GM12878 (cell line): Measurements from ENCODE around the gene GLUL. TPM values are rescaled to one million over a fixed set of nuclear protein-coding genes. Genes with fewer than 3 reads are reported as not detected.

ENCODE experiments used
- ATAC-seq: fragments of 200-7000 bp; cut with Tn5 transposase; 3 replicates; pipeline ENCODE4 v1.9.1; 2020; ENCODE audit warnings: mild to moderate bottlenecking, moderate library complexity
- BruUV-seq: library from RNA; stranded (reverse); fragments of 400-500 nt; replicated peaks from 2 replicates; lab custom pipeline; 2021; lab: Mats Ljungman, UMichigan
- CTCF ChIA-PET: fragments of 300-600 bp; sonication (Branson Sonifier 250); formaldehyde crosslinking; extraction: SDS; loops from one replicate; lab custom pipeline; 2021; ENCODE audit warnings: inconsistent platforms; lab: Yijun Ruan, JAX
- POLR2A ChIA-PET: fragments of 350-600 bp; formaldehyde crosslinking; extraction: SDS; loops from one replicate; lab custom pipeline; 2021; ENCODE audit warnings: inconsistent platforms; lab: Charles Lee
- RAD21 ChIA-PET: fragments of 300-600 bp; sonication (Branson Sonifier 250); formaldehyde crosslinking; loops from one replicate; lab custom pipeline; 2023; ENCODE audit warnings: antibody characterized with exemption; ENCODE audit not compliant: unreplicated experiment; lab: Charles Lee
- SMC1A ChIA-PET: fragments of 300-600 bp; sonication (Branson Sonifier 250); formaldehyde crosslinking; loops from one replicate; lab custom pipeline; 2023; ENCODE audit not compliant: unreplicated experiment, uncharacterized antibody; lab: Charles Lee
- DNase-seq: peaks from one replicate; pipeline ENCODE4 v3.0.0-alpha.2; 2011; ENCODE audit warnings: low read depth, low spot score
- FAIRE-seq: peaks from 3 replicates; lab custom pipeline; 2011; peaks lifted over from hg19 to GRCh38; lab: Jason Lieb, UNC
- H2AFZ ChIP-seq: 2 replicates; pipeline ENCODE4 v1.6.0; 2011; ENCODE audit warnings: low read depth, low read length, control low read depth; ENCODE audit not compliant: control insufficient read depth
- H3K27ac ChIP-seq: 2 replicates; pipeline ENCODE4 v1.5.1; 2011; ENCODE audit warnings: control low read depth; ENCODE audit not compliant: control insufficient read depth, insufficient read depth
- H3K27me3 ChIP-seq, 2 experiments: replicated peaks in 1 of 2; 2 replicates each; pipeline versions ENCODE4 v1.6.0 to v1.6.1; 2011; ENCODE audit warnings: low read length in 1 of 2; ENCODE audit not compliant: control insufficient read depth in 2 of 2, insufficient read depth in 2 of 2
- H3K36me3 ChIP-seq, 2 experiments: 2 replicates each; pipeline ENCODE4 v1.5.1; 2011; ENCODE audit warnings: low read length in 1 of 2; ENCODE audit not compliant: control insufficient read depth in 2 of 2, insufficient read depth in 2 of 2
- H3K4me1 ChIP-seq: 2 replicates; pipeline ENCODE4 v1.6.1; 2011; ENCODE audit warnings: mild to moderate bottlenecking, low read length, moderate library complexity, mixed read lengths; ENCODE audit not compliant: control insufficient read depth, insufficient read depth
- H3K4me2 ChIP-seq: 2 replicates; pipeline ENCODE4 v1.6.0; 2011; ENCODE audit warnings: control low read depth; ENCODE audit not compliant: control insufficient read depth, insufficient read depth
- H3K4me3 ChIP-seq: fragments of 200-600 bp; sonication (generic); 2 replicates; pipeline ENCODE4 v1.5.1; 2016
- H3K79me2 ChIP-seq: 2 replicates; pipeline ENCODE4 v1.6.0; 2011; ENCODE audit warnings: low read length; ENCODE audit not compliant: control insufficient read depth, insufficient read depth
- H3K9ac ChIP-seq: 2 replicates; pipeline ENCODE4 v1.8.0; 2011; ENCODE audit warnings: low read length, control low read depth, mixed read lengths; ENCODE audit not compliant: control insufficient read depth, insufficient read depth
- H3K9me3 ChIP-seq: replicated peaks from 3 replicates; pipeline ENCODE4 v1.5.1; 2011; ENCODE audit warnings: mild to moderate bottlenecking, low read length; ENCODE audit not compliant: control insufficient read depth, insufficient read depth
- H4K20me1 ChIP-seq: 2 replicates; pipeline ENCODE4 v1.6.0; 2011; ENCODE audit not compliant: control insufficient read depth, insufficient read depth
- BMI1 ChIP-seq: fragments of 450-650 bp; IDR thresholded peaks from 2 replicates; pipeline ENCODE4 v1.6.1; 2016; ENCODE audit warnings: mild to moderate bottlenecking, moderate library complexity, borderline replicate concordance
- CBX5 ChIP-seq: sonication (generic); IDR thresholded peaks from 2 replicates; pipeline ENCODE4 v1.6.1; 2016; ENCODE audit warnings: low read depth, moderate library complexity, mild to moderate bottlenecking, inconsistent platforms
- HDAC2 ChIP-seq: fragments of 200-600 bp; sonication (generic); IDR thresholded peaks from 2 replicates; pipeline ENCODE4 v1.6.1; 2017
- NBN ChIP-seq: fragments of 450-650 bp; IDR thresholded peaks from 2 replicates; pipeline ENCODE4 v1.6.1; 2016
- PBX3 ChIP-seq: IDR thresholded peaks from 2 replicates; pipeline ENCODE4 v1.6.1; 2011; ENCODE audit warnings: mild to moderate bottlenecking, low read depth, low read length, moderate library complexity; ENCODE audit not compliant: insufficient replicate concordance
- POLR2AphosphoS2 ChIP-seq: IDR thresholded peaks from 2 replicates; pipeline ENCODE4 v1.6.1; 2011; ENCODE audit warnings: low read depth, mild to moderate bottlenecking, low read length, improper control_type of control experiment, moderate library complexity
- POLR2AphosphoS5 ChIP-seq: IDR thresholded peaks from 2 replicates; pipeline ENCODE4 v1.6.1; 2011; ENCODE audit warnings: mild to moderate bottlenecking, low read length, inconsistent platforms
- RAD21 ChIP-seq: IDR thresholded peaks from 2 replicates; pipeline ENCODE4 v1.6.1; 2011; ENCODE audit warnings: mild to moderate bottlenecking, low read depth, low read length, moderate library complexity; ENCODE audit not compliant: insufficient read depth
- RAD51 ChIP-seq: fragments of 450-650 bp; IDR thresholded peaks from 2 replicates; pipeline ENCODE4 v1.6.1; 2016; ENCODE audit warnings: moderate library complexity, mild to moderate bottlenecking, inconsistent platforms
- RCOR1 ChIP-seq: conservative IDR thresholded peaks from 2 replicates; pipeline ENCODE4 v1.6.1; 2012; ENCODE audit warnings: low read depth, low read length, improper control_type of control experiment
- RUNX3 ChIP-seq: IDR thresholded peaks from 2 replicates; pipeline ENCODE4 v1.6.1; 2012; ENCODE audit warnings: low read length, inconsistent platforms
- SMAD1 ChIP-seq: fragments of 450-650 bp; IDR thresholded peaks from 2 replicates; pipeline ENCODE4 v1.6.1; 2018; ENCODE audit warnings: mild to moderate bottlenecking, low read depth; ENCODE audit not compliant: partially characterized antibody
- SMC3 ChIP-seq: IDR thresholded peaks from 2 replicates; pipeline ENCODE4 v1.6.1; 2011; ENCODE audit warnings: low read length, improper control_type of control experiment, borderline replicate concordance
- SREBF2 ChIP-seq: IDR thresholded peaks from 2 replicates; pipeline ENCODE4 v1.6.1; 2012; ENCODE audit warnings: mild to moderate bottlenecking, low read length
- ZBTB40 ChIP-seq: fragments of 450-650 bp; IDR thresholded peaks from 2 replicates; pipeline ENCODE4 v1.6.1; 2016; ENCODE audit warnings: mild to moderate bottlenecking, moderate library complexity, borderline replicate concordance
- WGBS: methylation state at CpG from one replicate; pipeline ENCODE4 v1.1.6; 2016; ENCODE audit warnings: low lambda C conversion rate; ENCODE audit not compliant: insufficient replicate concordance, insufficient coverage; ENCODE audit errors: missing lambda C conversion rate; 5-methylcytosine and 5-hydroxymethylcytosine counted together
- in situ Hi-C: fragments of 300-500 bp; cut with MboI; formaldehyde crosslinking; loops from 9 replicates; pipeline ENCODE4 v1.14.3; 2018; ENCODE audit warnings: mixed read lengths
- intact Hi-C: fragments of 100-400 bp; cut with micrococcal nuclease; formaldehyde crosslinking; loops from one replicate; pipeline ENCODE4 v1.14.2; 2022; ENCODE audit not compliant: unreplicated experiment
- polyA plus RNA-seq, 11 experiments: library from polyadenylated mRNA; depleted of rRNA in 4 of 11; unstranded in 6 of 11; stranded (reverse) in 5 of 11; fragments of >200 nt; fragmentation: Nextera tagmentation in 4 of 11; fragmentation: Illumina TruSeq in 1 of 11; extraction: Ambion mirVana in 4 of 11; extraction: Trizol in 1 of 11; gene quantifications; 1 replicate in 1 of 11; 2 replicates in 10 of 11; pipeline versions ENCODE4 v1.2.1 to v1.2.3, GENCODE V29; 2011 to 2016; ENCODE audit warnings: inconsistent platforms in 2 of 11, missing spikeins in 2 of 11, low read depth in 1 of 11
- total RNA-seq, 4 experiments: library from RNA; depleted of rRNA in 3 of 4; stranded (reverse); fragments of >200 nt in 3 of 4; fragmentation: Illumina TruSeq in 1 of 4; extraction: Trizol in 1 of 4; gene quantifications; 2 replicates each; pipeline versions ENCODE4 v1.2.1 to v1.2.3, GENCODE V29; 2013 to 2021
- TF ChIP-seq, protein P1 (sequence below): IDR thresholded peaks from 2 replicates; pipeline ENCODE4 v1.6.1; 2011; ENCODE audit warnings: borderline replicate concordance, low read depth, mild to moderate bottlenecking, moderate library complexity, low read length; ENCODE audit not compliant: insufficient read depth, poor library complexity, severe bottlenecking
- TF ChIP-seq, protein P2 (sequence below): fragments of 450-650 bp; IDR thresholded peaks from 2 replicates; pipeline ENCODE4 v1.6.1; 2016; ENCODE audit warnings: mild to moderate bottlenecking

The GLUL gene
- total and polyA plus RNA-seq, 10 of the 15 experiments (the other 5 are each of a cell fraction or from before 2014, with no cell fraction given), result 2.3 to 392 (median 164) TPM

DNA sequence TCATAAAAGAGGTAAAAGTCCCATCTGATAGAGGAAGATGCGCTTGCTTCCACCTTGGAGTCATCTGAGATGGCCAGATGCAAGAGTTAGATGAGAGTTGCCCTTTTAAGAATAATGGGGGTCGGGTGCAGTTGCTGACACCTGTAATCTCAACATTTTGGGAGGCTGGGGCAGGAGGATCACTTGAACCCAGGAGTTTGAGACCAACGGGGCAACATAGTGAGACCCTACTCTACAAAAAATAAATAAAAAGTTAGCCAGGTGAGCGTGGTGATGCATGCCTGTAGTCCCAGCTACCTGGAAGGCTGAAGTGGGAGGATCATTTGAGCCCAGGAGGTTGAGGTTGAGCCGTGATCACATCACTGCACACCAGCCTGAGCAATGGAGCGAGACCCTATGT lies 22.4 kb upstream of the GLUL start:
- no peaks in the 10 kb centered on the region for H3K27me3 ChIP-seq
- DNase-seq (no peak), ATAC-seq (no peak), FAIRE-seq (no peak)
- BruUV-seq, result no TSS peak
- H3K36me3 ChIP-seq, result no peaks in the 10 kb centered on the region
- SMC1A ChIA-PET, result no interaction called here
- no peaks in the 10 kb centered on the region for H3K9me3 ChIP-seq
- no peak overlapping the region for H3K9ac ChIP-seq
- H3K27ac ChIP-seq, result no peak overlapping the region
- intact Hi-C loops (no loop called here), in situ Hi-C loops (no loop called here)
- H3K79me2 ChIP-seq, result no peaks in the 10 kb centered on the region
- CTCF ChIA-PET, result interaction anchor here (1.3 to 1.5 kb wide), 3 partner anchors 17 to 271 kb away, joined by 3 to 6 read pairs (median 5); no protein-coding TSS in a partner anchor
- no peak overlapping the region for H3K4me3 ChIP-seq
- H2AFZ ChIP-seq, result no peak overlapping the region
- RAD21 ChIA-PET, result no interaction called here
- POLR2A ChIA-PET, result interaction anchor here (0.7 kb wide), 1 partner anchor 15 kb away, joined by 3 read pairs; no protein-coding TSS in a partner anchor
- no peaks in the 10 kb centered on the region for H4K20me1 ChIP-seq
- WGBS, result 50% methylated on average over 6 of the region's 6 CpGs
- H3K4me1 ChIP-seq, result peaks cover 4% of the 10 kb centered on the region; the same call in 1 of the 2 replicates
- H3K4me2 ChIP-seq, result no peak overlapping the region
- TF ChIP-seq SMC3 (no peak), CBX5 (no peak), ZBTB40 (no peak), POLR2AphosphoS5 (no peak), SMAD1 (no peak), NBN (no peak), SREBF2 (no peak), BMI1 (no peak), POLR2AphosphoS2 (no peak), RUNX3 (no peak), RCOR1 (no peak), RAD51 (no peak), PBX3 (no peak), RAD21 (no peak), HDAC2 (no peak)
- TF ChIP-seq, protein P1, sequence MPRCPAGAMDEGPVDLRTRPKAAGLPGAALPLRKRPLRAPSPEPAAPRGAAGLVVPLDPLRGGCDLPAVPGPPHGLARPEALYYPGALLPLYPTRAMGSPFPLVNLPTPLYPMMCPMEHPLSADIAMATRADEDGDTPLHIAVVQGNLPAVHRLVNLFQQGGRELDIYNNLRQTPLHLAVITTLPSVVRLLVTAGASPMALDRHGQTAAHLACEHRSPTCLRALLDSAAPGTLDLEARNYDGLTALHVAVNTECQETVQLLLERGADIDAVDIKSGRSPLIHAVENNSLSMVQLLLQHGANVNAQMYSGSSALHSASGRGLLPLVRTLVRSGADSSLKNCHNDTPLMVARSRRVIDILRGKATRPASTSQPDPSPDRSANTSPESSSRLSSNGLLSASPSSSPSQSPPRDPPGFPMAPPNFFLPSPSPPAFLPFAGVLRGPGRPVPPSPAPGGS, result no peak
- TF ChIP-seq, protein P2, sequence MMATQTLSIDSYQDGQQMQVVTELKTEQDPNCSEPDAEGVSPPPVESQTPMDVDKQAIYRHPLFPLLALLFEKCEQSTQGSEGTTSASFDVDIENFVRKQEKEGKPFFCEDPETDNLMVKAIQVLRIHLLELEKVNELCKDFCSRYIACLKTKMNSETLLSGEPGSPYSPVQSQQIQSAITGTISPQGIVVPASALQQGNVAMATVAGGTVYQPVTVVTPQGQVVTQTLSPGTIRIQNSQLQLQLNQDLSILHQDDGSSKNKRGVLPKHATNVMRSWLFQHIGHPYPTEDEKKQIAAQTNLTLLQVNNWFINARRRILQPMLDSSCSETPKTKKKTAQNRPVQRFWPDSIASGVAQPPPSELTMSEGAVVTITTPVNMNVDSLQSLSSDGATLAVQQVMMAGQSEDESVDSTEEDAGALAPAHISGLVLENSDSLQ, result no peak
